Psoas muscle (tissue), 8 donors: ENCODE data around the gene SHMT2. TPM values are rescaled to one million over a fixed set of nuclear protein-coding genes. Genes with fewer than 3 reads are reported as not detected.

Experiments used
- ATAC-seq, 4 donors: fragments of 200-7000 bp; cut with Tn5 transposase; one replicate each; pipeline ENCODE4 v1.9.1; 2020; ENCODE audit warnings: moderate library complexity in 3 of 4, mild to moderate bottlenecking in 2 of 4
- DNase-seq, 2 donors: peaks; one replicate each; pipeline ENCODE4 v3.0.0-alpha.2; 2020
- H3K27ac ChIP-seq: fragments of 200-600 bp; one replicate; pipeline ENCODE4 v1.8.0; 2022
- H3K27me3 ChIP-seq, 3 donors: fragments of 200-600 bp in 1 of 3; one replicate each; pipeline versions ENCODE4 v1.6.1 to v1.8.0; 2013 to 2022; ENCODE audit warnings: low read length in 2 of 3, mild to moderate bottlenecking in 2 of 3, moderate library complexity in 1 of 3; ENCODE audit not compliant: insufficient read depth in 3 of 3
- H3K36me3 ChIP-seq, 2 donors: fragments of 200-600 bp in 1 of 2; one replicate each; pipeline versions ENCODE4 v1.6.1 to v1.8.0; 2013 to 2022; ENCODE audit warnings: low read depth in 1 of 2, mild to moderate bottlenecking in 1 of 2, moderate library complexity in 1 of 2; ENCODE audit not compliant: insufficient read depth in 1 of 2
- H3K4me1 ChIP-seq: fragments of 200-600 bp; one replicate; pipeline ENCODE4 v1.8.0; 2022
- H3K4me3 ChIP-seq: fragments of 200-600 bp; one replicate; pipeline ENCODE4 v1.8.0; 2022; ENCODE audit warnings: mild to moderate bottlenecking
- H3K9me3 ChIP-seq: fragments of 200-600 bp; one replicate; pipeline ENCODE4 v1.8.0; 2022
- CTCF ChIP-seq: fragments of 200-600 bp; IDR thresholded peaks from one replicate; pipeline ENCODE4 v1.8.0; 2022; ENCODE audit warnings: antibody characterized with exemption
- WGBS, 3 donors: extraction: QIAGEN DNeasy Blood & Tissue Kit; methylation state at CpG; one replicate each; pipeline versions ENCODE4 v1.1.6 to v1.1.7; 2013; 5-methylcytosine and 5-hydroxymethylcytosine counted together
- intact Hi-C, 2 donors: fragments of 100-400 bp; cut with DNase I; formaldehyde crosslinking; loops; one replicate each; pipeline versions ENCODE4 v1.11.0 to v1.14.2; 2022
- polyA plus RNA-seq, 3 donors: library from polyadenylated mRNA; stranded (reverse); fragments of 200-250 nt; gene quantifications; one replicate each; pipeline ENCODE4 v1.2.3, GENCODE V29; 2013
- total RNA-seq, 4 donors: library from RNA; stranded (reverse); fragmentation: NEBNext Ultra II Directional in 2 of 4; extraction: Animal tissue kit (Norgen Biotek cat#: 25700) in 2 of 4; gene quantifications; one replicate each; pipeline versions ENCODE4 v1.2.1 to v1.2.4, GENCODE V29; 2021 to 2023
- donor health status: healthy with polysubstance abuse.
- donor health status: DM: no; HTN: no; CAD: no; lungs with moderate emphysema.
- donor health status: Bipolar disorder and iron deficiency.
- donor health status: healthy.
- donor health status: DM: yes; HTN: yes; CAD: no.
- donor health status: DM: no; HTN: no; CAD: no.
- donor health status: DM: no; HTN: no; CAD: no.
- donor health status: DM: yes; HTN: yes; CAD: no.

Gene SHMT2
- total and polyA plus RNA-seq, 7 donors = 36.6 to 66.8 (median 53.6) TPM

GRCh38 chr12:57203791-57204190 is 25.7 kb upstream of the SHMT2 start:
- ATAC-seq (no peak), DNase-seq (no peak)
- no peaks in the 10 kb centered on the region for H3K4me1 ChIP-seq
- intact Hi-C loops = no loop called here
- peaks cover 0 to 42% of the 10 kb centered on the region in 2 donors for H3K36me3 ChIP-seq
- TF ChIP-seq CTCF = no peak
- WGBS, 3 donors = 77 to 89% (median 77%) methylated on average over 11 of the region's 11 CpGs
- H3K4me3 ChIP-seq = no peak overlapping the region
- no peak overlapping the region for H3K27ac ChIP-seq
- H3K9me3 ChIP-seq = no peaks in the 10 kb centered on the region
- no peaks in the 10 kb centered on the region for H3K27me3 ChIP-seq

- ATAC-seq (no peak), DNase-seq (no peak)
- H3K4me1 ChIP-seq = no peaks in the 10 kb centered on the region
- H3K4me3 ChIP-seq = no peak overlapping the region
- H3K27ac ChIP-seq = no peak overlapping the region
- WGBS, 3 donors = 83 to 87% (median 86%) methylated on average over 18 to 19 of the region's 19 CpGs
- no peaks in the 10 kb centered on the region for H3K27me3 ChIP-seq
- H3K9me3 ChIP-seq = no peaks in the 10 kb centered on the region
- TF ChIP-seq CTCF = no peak
- intact Hi-C loops = no loop called here
- peaks cover 0 to 37% of the 10 kb centered on the region in 2 donors for H3K36me3 ChIP-seq
Observed at GRCh38 chr12:57204454-57204853, 25.1 kb upstream of the SHMT2 start.

DNA sequence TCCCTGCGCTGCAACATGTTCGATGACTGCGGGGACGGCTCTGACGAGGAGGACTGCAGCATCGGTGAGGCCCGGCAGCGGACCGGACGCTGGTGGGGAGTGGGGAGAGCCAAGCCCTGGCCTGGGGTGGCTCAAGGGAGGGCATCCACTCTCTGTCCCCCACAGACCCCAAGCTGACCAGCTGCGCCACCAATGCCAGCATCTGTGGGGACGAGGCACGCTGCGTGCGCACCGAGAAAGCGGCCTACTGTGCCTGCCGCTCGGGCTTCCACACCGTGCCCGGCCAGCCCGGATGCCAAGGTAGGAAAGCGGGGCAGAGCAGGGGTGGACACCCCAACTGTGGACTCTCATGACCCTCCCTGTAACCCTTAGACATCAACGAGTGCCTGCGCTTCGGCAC is 24.3 kb upstream of the SHMT2 start:
- ATAC-seq = no peak
- Histone ChIP-seq H3K27ac (no peak overlapping the region), H3K9me3 (no peaks in the 10 kb centered on the region), H3K4me3 (no peak overlapping the region), H3K36me3 (peaks cover 0 to 29% of the 10 kb centered on the region in 2 donors), H3K27me3 (no peaks in the 10 kb centered on the region), H3K4me1 (no peaks in the 10 kb centered on the region)
- 91 to 96% (median 94%) methylated on average over 25 to 26 of the region's 26 CpGs for WGBS, 3 donors
- no peak for TF ChIP-seq CTCF
- DNase-seq = no peak
- intact Hi-C loops = no loop called here

DNA sequence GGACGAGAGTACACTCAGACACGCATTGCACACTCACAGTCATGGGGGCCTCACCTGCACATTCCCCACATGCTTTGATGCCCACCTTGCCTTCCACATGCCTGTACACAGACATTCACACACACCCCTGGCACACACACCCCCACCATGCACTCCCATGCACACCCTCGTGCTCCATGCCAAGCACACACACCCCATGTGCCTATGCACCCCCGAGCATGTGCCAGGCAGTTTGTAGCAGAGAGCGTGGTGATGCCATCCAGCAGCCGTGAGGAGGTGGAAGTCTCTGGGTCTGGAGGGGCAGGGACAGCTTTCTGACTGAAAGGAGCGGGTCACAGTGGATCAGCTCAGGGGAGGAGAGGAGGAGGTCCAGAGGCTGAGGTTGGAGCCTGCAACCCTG is 23.6 kb upstream of the SHMT2 start:
- no peak overlapping the region for H3K4me3 ChIP-seq
- WGBS, 3 donors = 85 to 93% (median 91%) methylated on average over 7 of the region's 7 CpGs
- H3K36me3 ChIP-seq = peaks cover 0 to 22% of the 10 kb centered on the region in 2 donors
- no peak for TF ChIP-seq CTCF
- H3K4me1 ChIP-seq = no peaks in the 10 kb centered on the region
- no peaks in the 10 kb centered on the region for H3K9me3 ChIP-seq
- no peak for ATAC-seq
- no peak overlapping the region for H3K27ac ChIP-seq
- intact Hi-C loops = no loop called here
- no peak for DNase-seq
- H3K27me3 ChIP-seq = no peaks in the 10 kb centered on the region
